IPS-NIHi7 (cell line): Measurements from ENCODE around the gene KRTAP11-1.

Experiments
- DNase-seq: peaks from one replicate; pipeline ENCODE4 v3.0.0; 2012; ENCODE audit warnings: mixed read lengths; ENCODE audit errors: extremely low spot score

KRTAP11-1 gene, protein sequence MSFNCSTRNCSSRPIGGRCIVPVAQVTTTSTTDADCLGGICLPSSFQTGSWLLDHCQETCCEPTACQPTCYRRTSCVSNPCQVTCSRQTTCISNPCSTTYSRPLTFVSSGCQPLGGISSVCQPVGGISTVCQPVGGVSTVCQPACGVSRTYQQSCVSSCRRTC

DNA sequence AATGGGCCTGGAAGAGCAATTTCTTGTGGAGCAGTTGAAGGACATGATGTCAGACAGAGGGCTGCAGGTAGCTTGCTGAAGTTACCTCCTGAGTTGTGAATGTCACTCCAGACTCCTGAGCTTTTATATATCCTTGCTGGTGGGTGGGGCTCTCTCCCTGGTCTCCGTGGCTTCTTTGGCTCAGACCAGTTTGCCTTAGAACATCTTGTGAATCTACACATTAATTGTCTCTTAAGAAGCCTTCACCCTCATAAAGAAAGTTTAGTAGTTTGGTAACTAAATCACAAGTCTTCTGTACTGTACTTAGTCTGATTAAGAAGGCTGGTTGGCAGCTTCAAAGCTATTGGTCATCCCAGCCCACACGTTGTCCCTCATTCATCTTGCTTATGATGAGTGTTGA lies at the start of gene KRTAP11-1:
KRTAP11-1 (minus strand) TSS at position 101 of the 400 bp plus-strand sequence; CDS start at position 45, 56 bp downstream.
- DNase-seq: no peak

DNA sequence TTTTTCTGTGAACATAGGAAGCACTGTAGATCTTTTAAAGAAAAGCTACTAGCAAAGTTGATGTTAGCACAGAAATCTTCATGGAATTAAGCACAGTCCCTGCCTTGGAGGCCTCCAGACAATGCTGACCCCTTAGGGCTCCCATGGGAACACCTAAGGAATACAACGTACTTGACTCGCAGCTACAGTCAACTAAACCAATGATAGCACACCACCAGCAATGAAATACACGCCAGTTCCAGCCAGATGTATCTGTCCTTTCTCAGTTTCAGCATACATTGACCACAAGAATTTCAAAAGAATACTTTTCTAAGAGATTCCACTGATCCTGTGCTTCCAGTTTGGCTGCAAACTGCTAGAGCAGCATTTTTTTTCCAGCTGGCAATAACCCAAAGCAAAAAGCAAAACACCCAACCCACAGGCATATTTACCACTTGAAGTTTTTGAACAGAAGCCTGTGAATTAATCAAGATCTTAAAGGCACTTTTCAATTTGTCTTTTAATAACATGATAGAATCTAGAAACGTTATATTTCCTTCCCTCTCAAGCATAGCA lies 42.8 kb upstream of the KRTAP11-1 start:
- DNase-seq: no peak

DNA sequence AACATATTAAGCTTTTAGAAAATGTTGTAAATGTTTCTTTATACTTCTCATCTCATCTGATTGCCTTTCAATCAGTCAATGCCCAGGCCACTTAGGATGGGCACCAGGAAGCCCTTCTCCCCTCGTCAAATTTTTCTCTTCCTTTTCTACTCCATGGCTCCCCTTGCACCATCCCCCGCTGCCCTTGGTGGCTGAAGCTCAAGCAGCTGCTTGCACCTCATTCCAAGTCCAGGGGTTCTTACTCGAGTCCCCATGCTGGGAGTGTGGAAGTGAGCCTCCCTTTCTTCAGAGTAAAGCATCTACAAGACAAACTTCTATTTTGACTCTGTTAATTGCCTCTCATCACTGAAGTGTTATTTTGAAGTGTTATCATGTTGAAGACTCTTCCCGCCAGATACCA lies 39.7 kb upstream of the KRTAP11-1 start:
- DNase-seq: no peak

DNA sequence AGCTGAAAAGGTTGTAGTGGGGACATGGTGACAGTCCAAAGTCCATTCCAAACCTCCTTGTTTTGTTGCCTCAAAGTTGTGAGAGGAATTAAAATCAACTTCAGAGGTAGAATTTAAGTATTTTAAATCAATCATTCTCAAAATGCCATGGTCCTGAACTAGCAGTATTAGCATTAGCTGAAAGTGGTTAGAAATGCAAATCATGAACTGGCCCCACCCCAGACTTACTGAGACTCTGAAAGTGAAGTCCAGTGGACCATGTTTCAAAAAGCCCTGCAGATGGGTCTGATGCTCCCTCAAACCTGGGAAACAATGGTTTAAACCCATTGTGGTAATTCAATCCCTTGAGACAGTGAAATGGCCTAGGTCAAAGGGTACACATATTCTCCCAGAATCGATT lies 36.2 kb upstream of the KRTAP11-1 start:
- DNase-seq: no peak

DNA sequence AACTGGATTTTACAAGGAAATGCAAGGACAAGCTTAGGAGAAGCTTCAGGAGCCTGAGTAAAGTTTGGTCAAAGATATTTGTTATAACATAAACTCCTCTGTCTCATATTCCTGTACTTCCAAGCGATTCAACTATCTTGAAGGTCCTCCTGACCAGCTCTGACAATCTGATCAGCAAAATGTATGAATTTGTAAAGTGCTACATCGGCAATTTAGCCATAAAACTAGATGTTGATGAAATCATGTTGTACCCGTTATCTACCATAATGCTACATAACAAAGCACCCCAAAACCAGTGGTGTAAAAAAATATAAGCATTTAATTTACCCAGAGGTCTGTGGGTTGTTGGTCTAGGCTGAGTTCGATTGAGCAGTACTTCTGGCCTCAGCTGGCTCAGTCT lies 19.5 kb upstream of the KRTAP11-1 start:
- no peak for DNase-seq

DNA sequence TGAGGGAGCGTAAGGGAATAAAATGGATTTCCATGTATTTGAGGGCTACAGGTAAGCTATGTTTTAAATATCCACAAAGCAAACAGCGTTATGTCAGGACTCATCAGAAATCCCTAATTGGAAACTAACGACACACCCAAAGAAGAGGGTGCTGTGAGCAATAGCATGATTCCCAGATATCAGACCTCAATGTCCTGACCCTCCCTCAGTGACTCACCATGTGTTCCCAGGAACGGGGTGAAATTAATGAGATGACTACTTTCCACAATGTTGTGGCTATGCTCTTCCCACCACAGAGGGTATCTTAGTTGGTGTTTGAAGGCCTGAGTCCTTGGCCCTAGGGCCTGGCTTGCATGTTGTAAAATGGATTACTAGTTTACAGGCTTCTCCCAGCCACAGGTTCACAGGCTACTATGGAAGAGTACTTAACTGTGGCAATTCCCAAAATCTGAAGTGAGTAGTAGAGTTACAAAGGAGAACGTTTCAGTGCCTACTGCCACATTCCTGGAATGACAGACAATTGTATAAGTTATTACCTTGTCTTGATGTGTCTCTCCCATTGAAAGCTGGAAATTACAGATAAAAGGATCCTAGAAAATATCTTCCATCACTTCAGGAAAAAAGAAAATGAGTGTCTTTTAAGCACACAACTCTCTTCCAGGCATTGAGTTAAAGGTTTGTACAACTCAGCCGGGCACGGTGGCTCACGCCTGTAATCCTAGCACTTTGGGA lies 1.7 kb upstream of the KRTAP11-1 start:
- no peak for DNase-seq

DNA sequence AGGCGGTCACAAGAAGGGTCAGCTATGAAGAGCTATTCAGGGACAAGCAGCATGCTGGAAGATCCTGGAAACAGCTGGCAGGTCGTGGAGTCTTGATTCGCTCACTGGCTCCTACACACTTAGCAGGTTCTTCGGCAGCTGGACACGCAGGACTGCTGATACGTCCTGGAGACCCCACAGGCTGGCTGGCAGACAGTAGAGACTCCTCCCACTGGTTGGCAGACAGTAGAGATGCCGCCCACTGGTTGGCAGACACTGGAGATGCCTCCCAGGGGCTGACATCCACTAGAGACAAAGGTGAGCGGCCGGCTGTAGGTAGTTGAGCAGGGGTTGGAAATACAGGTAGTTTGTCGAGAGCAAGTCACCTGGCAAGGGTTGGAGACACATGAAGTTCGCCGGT lies 466 bp downstream of the KRTAP11-1 start:
- DNase-seq: no peak

DNA sequence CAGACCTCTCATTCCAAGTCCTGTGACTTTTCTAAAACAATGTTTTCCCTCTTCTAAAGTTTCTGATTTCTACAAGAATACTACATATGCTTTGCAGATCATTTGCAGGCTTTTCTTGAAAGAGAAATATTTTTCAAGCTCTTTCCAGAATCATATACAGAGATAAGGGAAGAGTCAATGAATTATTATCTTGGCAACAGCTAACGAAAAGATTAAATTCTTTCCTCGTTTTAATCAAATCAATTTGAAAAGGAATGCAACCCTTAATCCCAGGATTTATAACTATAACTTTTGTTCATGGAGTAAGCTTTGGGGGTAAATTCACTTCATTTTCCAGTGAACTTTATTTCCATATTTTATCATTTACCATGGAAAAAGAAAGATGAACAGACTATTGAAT lies 6.9 kb downstream of the KRTAP11-1 start:
- DNase-seq: no peak

DNA sequence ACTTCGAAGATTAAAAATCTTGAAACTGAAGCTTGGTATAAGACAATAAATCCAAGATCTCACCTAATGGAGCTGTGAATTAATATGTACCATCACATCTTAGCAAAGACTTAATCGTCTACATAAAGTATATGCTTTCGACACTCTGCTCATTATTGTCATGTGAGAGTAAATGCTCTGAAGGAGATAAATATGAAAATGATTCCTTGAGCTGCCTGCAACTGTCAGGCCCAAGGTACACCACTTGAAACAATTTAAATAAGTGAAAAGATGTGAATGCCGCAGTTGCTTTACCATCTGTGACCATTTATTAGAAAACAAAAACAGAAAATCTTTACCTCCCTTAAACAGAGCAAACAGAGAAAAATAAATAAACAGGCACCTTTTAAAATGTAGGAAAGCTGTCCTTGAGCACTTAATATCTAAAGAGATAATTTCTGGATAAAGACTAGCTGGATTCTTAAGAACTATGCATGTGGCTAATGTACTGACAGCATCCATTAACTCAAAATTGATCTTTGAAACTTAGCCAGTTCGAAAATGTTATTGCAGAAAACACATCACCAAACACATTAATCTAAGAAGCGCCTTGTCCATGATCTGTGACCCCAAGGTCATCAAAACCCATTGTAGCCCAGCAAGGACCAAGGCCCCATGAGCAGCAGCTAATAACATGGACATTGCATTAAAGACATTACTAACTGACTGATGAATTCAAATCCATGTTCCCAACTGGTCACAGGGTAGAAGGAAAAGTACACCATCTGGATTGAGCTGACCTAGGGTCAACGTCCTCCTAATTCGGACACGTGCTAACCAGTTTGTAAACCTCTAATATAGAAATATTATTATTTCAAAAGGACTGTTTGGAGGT lies 33.5 kb downstream of the KRTAP11-1 start:
- no peak for DNase-seq

DNA sequence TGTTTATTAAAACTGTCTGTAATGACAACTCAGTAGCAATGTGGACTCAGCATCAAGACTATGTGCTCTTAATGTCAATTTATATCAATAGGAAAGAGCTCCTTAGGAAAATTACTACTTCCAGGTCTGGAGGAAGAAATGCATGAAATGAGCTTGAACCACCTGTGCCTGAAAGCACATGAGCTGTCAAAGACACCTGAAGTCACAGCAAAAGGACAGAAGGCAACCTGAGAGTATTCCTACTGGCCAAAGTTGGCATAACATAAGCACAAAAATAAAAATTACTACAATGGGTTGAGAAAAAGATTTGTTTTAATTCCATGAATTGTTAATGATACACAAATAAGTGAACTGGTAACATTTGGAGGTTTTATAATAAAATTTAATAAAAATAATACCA lies 38.4 kb downstream of the KRTAP11-1 start:
- no peak for DNase-seq

DNA sequence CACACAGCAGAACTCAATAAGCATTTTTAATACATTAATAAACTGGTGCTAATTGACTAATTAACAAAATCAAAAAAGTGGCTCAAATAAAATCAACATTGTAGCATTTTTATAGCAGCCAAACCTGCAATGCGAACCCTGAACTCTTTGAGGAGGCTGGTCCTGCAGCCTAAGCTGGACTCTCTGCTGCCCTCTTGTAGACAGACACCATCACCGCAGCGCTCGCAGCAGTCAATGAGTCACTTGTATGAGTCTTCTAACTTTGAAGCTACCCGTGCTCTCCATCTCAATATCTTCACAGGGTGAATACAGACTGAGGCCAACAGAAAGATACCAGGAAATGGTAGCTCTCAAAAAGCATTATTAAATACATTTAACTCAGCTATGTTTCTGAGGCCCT lies 42.1 kb downstream of the KRTAP11-1 start:
- peak; percentile 82 for DNase-seq

DNA sequence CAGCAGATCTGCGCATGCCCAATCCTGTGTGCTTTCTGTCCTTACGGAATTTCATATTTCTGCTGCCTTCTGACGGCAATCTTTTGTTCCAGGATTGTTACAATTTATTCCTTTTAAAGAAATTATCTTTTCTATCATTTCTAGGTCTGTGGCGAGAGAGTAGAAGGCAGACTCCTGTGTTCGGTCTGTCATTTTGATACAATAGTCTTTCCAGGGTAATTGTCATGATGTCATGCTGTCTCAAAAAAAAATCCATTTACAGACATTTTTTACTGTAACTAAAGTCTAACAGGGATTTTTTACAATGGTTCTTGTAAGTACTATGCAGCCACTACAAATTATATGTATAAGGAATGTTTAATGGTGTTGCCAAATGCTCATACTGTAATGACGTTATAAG lies 42.8 kb downstream of the KRTAP11-1 start:
- DNase-seq: no peak

DNA sequence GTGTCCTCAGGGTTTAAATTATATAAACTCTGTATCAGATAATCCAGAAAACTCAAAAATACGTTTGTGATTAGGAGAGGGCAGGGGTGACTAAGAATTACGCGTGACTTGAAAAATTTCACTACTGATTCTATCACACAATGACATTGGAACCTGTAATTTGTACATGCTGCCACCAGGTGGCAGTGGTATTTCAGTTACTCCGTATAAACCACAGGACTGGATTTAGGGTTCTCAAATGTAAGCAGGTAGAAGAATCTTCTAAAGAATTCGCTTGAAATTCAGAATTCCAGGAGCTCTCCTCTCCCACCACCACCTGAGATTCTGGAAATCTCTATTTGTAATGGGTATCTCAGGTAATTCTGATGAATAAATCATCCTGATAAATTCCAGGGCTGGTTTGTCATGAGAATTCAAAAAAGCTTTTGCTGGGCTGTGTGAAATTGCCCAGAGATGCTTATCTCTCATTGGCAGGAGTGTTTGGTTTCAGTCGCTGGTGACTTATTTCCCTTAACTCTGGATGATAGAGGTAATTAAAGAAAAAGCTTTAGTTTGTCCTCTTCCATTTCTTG lies 50.1 kb downstream of the KRTAP11-1 start:
- DNase-seq: peak; percentile 53
